HG03460 (cell line): ENCODE data around the gene SRRM5.

Experiments
- ATAC-seq: cut with Tn5 transposase; IDR thresholded peaks from one replicate; pipeline ENCODE4 v1.9.1; 2021; ENCODE audit not compliant: unreplicated experiment

Gene SRRM5

GRCh38 chr19:43664018-43664417 lies 52.1 kb downstream of the SRRM5 start:
- no peak for ATAC-seq
